HFFc6 (cell line): ENCODE data around the gene CELF2. TPM values are rescaled to one million over a fixed set of nuclear protein-coding genes. Genes with fewer than 3 reads are reported as not detected.

Source experiments
- DNase-seq: peaks from one replicate; pipeline ENCODE4 v3.0.0-alpha.2; 2018
- H3K27ac Mint-ChIP-seq: 2 replicates; pipeline ENCODE4 v1.8.0; 2020; ENCODE audit warnings: mild to moderate bottlenecking, mixed read lengths
- H3K27me3 Mint-ChIP-seq: 2 replicates; pipeline ENCODE4 v1.8.0; 2021; ENCODE audit warnings: mild to moderate bottlenecking, moderate library complexity, mixed read lengths; ENCODE audit not compliant: insufficient read depth
- H3K36me3 Mint-ChIP-seq: 2 replicates; pipeline ENCODE4 v1.8.0; 2021; ENCODE audit warnings: low read depth, mixed read lengths
- H3K4me1 Mint-ChIP-seq: 2 replicates; pipeline ENCODE4 v1.8.0; 2020; ENCODE audit warnings: low read depth, mixed read lengths
- H3K4me3 Mint-ChIP-seq: 2 replicates; pipeline ENCODE4 v1.8.0; 2020; ENCODE audit warnings: mild to moderate bottlenecking, moderate library complexity, mixed read lengths
- H3K9me3 Mint-ChIP-seq: 2 replicates; pipeline ENCODE4 v1.8.0; 2020; ENCODE audit warnings: mild to moderate bottlenecking, mixed read lengths
- total RNA-seq, 6 experiments: library from RNA; stranded (reverse); fragmentation: NEBNext Ultra II Directional; extraction: Animal tissue kit (Norgen Biotek cat#: 25700); gene quantifications; 2 replicates in 1 of 6; 3 replicates in 5 of 6; pipeline ENCODE4 v1.2.3, GENCODE V29; 2021
- TF ChIP-seq, protein P1 (sequence below): fragments of 200-600 bp; sonication (generic); IDR thresholded peaks from 2 replicates; pipeline ENCODE4 v1.5.0; 2021; ENCODE audit warnings: antibody characterized with exemption, mild to moderate bottlenecking

Gene CELF2
- total RNA-seq, 6 experiments from 2014 or later, result 2.7 to 5.2 (median 3.5) TPM

DNA sequence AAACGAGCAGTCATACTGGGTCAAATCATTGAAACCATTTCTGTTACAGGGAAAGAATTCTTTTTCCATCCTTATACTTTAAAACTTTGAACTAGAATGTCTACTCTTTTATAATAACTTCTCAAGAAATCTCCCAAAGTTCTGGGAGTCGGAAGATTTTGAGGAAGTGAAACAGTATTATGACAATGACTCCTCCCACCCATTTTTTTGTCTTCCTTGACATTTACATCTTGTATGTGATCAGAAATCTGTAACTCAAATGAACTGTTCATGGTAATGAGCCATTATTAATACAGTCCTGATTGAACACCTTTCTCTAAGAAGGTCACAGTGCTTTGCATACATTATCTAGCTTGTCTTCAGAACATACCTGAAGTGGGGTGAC, 227.4 kb downstream of the CELF2 start:
- TF ChIP-seq, protein P1, sequence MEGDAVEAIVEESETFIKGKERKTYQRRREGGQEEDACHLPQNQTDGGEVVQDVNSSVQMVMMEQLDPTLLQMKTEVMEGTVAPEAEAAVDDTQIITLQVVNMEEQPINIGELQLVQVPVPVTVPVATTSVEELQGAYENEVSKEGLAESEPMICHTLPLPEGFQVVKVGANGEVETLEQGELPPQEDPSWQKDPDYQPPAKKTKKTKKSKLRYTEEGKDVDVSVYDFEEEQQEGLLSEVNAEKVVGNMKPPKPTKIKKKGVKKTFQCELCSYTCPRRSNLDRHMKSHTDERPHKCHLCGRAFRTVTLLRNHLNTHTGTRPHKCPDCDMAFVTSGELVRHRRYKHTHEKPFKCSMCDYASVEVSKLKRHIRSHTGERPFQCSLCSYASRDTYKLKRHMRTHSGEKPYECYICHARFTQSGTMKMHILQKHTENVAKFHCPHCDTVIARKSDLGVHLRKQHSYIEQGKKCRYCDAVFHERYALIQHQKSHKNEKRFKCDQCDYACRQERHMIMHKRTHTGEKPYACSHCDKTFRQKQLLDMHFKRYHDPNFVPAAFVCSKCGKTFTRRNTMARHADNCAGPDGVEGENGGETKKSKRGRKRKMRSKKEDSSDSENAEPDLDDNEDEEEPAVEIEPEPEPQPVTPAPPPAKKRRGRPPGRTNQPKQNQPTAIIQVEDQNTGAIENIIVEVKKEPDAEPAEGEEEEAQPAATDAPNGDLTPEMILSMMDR, result no peak

DNA sequence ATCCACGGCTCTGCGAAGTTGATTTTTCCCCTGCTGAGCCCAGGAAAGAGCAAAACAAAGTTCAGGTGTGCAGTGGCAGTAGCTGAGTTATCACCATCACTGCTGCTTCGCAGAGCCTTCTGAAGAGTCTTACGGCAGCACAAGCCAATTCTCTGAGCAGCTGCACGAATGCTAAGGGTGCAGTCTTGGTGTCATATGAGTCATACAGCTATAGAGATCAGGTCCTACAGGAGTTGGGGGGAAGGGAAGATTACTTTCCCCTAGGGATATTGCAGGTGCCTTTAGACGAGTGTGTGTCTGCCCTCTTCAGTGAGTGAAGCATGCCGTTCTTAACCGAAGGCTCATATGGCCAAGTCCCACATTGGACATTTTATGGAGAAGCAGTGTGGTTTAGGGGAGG, 227.8 kb downstream of the CELF2 start:
- DNase-seq, result no peak

More for the DNA sequence above, 227.4 kb downstream of the CELF2 start:
- no peak for DNase-seq
- Mint-ChIP-seq H3K27ac (no peak overlapping the region), H3K4me3 (no peak overlapping the region), H3K36me3 (no peaks in the 10 kb centered on the region), H3K27me3 (no peaks in the 10 kb centered on the region), H3K4me1 (peaks cover 21% of the 10 kb centered on the region; the same call in 1 of the 2 replicates), H3K9me3 (peaks cover 5% of the 10 kb centered on the region; the same call in 1 of the 2 replicates)

GRCh38 chr10:11245981-11246590, 228.4 kb downstream of the CELF2 start:
- H3K4me3 Mint-ChIP-seq, result no peak overlapping the region
- TF ChIP-seq, protein P1, result no peak
- no peak for DNase-seq

More for the DNA sequence above, 227.8 kb downstream of the CELF2 start:
- H3K36me3 Mint-ChIP-seq, result no peaks in the 10 kb centered on the region
- H3K9me3 Mint-ChIP-seq, result peaks cover 5% of the 10 kb centered on the region; the same call in 1 of the 2 replicates
- TF ChIP-seq, protein P1, result no peak
- H3K4me1 Mint-ChIP-seq, result peaks cover 21% of the 10 kb centered on the region; the same call in 1 of the 2 replicates
- no peak overlapping the region for H3K4me3 Mint-ChIP-seq
- H3K27me3 Mint-ChIP-seq, result no peaks in the 10 kb centered on the region
- no peak overlapping the region for H3K27ac Mint-ChIP-seq

DNA sequence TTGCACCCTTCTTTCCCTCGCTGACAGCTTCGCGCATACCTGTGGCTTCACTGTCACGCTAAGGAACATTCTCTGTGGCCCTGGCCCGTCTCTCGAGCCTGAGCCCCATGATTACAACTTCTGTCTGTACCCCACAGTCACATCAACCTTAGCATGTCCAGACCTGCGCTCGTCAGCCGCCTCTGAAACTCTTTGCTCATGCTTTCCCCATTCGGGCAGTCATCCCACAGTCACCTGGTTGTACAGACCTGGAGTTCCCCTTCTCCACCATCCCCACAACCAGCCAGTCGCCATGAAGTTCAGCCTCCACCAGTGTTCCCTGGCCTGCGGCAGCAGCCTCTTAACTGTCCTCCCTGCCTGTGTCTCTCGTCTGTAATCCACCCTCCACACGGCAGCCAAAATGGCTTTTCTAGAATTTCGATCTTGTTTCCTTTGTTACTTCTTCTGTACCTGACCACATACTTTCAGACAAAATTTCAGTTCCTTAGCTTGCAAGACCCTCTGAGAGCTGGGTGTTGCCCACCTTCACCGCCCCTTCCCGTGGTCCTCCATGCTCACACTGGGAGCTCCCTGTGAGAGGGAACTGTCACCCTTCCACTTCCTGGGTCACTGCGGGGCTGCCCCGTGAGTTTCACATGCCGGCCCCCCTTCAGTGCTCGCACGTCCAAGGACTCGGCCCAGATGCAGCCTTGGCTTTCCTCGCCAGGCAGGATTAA, 229.2 kb downstream of the CELF2 start:
- TF ChIP-seq, protein P1, result no peak
- Mint-ChIP-seq H3K9me3 (peaks cover 5% of the 10 kb centered on the region; the same call in 1 of the 2 replicates), H3K27ac (no peak overlapping the region), H3K4me3 (no peak overlapping the region), H3K27me3 (no peaks in the 10 kb centered on the region), H3K4me1 (peaks cover 20% of the 10 kb centered on the region; the same call in 1 of the 2 replicates), H3K36me3 (no peaks in the 10 kb centered on the region)
- no peak for DNase-seq

More at GRCh38 chr10:11245981-11246590, 228.4 kb downstream of the CELF2 start:
- H3K36me3 Mint-ChIP-seq, result no peaks in the 10 kb centered on the region
- H3K27ac Mint-ChIP-seq, result no peak overlapping the region
- H3K9me3 Mint-ChIP-seq, result peaks cover 5% of the 10 kb centered on the region; the same call in 1 of the 2 replicates
- peaks cover 21% of the 10 kb centered on the region; the same call in 1 of the 2 replicates for H3K4me1 Mint-ChIP-seq
- no peaks in the 10 kb centered on the region for H3K27me3 Mint-ChIP-seq

- TF ChIP-seq, protein P1, result no peak
- no peak overlapping the region for H3K4me3 Mint-ChIP-seq
Observed at GRCh38 chr10:11249152-11249807, 231.6 kb downstream of the CELF2 start.

More at GRCh38 chr10:11249152-11249807, 231.6 kb downstream of the CELF2 start:
- H3K9me3 Mint-ChIP-seq, result peaks cover 5% of the 10 kb centered on the region; the same call in 1 of the 2 replicates
- no peaks in the 10 kb centered on the region for H3K36me3 Mint-ChIP-seq
- no peaks in the 10 kb centered on the region; the same call in 1 of the 2 replicates for H3K27me3 Mint-ChIP-seq
- no peak for DNase-seq
- H3K27ac Mint-ChIP-seq, result no peak overlapping the region
- H3K4me1 Mint-ChIP-seq, result no peaks in the 10 kb centered on the region; the same call in 1 of the 2 replicates
